Measurements from ENCODE around the gene XYLT1. TPM values are rescaled to one million over a fixed set of nuclear protein-coding genes. Genes with fewer than 3 reads are reported as not detected.

The XYLT1 gene
- total RNA-seq, 1 experiment from 2014 or later: 7.5 TPM

GRCh38 chr16:17518441-17518840 lies 47.7 kb upstream of the XYLT1 start:
- no peak overlapping the region for H3K27ac Mint-ChIP-seq (ENCODE audit: unreplicated experiment)
- peaks cover 28% of the 10 kb centered on the region for H3K27me3 Mint-ChIP-seq (ENCODE audit: unreplicated experiment)
- no peaks in the 10 kb centered on the region for H3K9me3 Mint-ChIP-seq (ENCODE audit: low read depth, unreplicated experiment)
- no peak for TF ChIP-seq CTCF (IDR thresholded peaks at IDR 0.05; ENCODE audit: unreplicated experiment)
- H3K4me3 Mint-ChIP-seq (ENCODE audit: low read depth, unreplicated experiment): no peak overlapping the region
- CTCF ChIA-PET: no interaction called here
- intact Hi-C loops (cut with micrococcal nuclease; ENCODE audit: unreplicated experiment): no loop called here
- no peak for DNase-seq
- H3K36me3 Mint-ChIP-seq (ENCODE audit: insufficient read depth, unreplicated experiment): no peaks in the 10 kb centered on the region
- no TSS peak for BruUV-seq (replicated peaks)
- H3K4me1 Mint-ChIP-seq (ENCODE audit: low read depth, unreplicated experiment): no peaks in the 10 kb centered on the region

- H3K27me3 Mint-ChIP-seq (ENCODE audit: unreplicated experiment): peaks cover 50% of the 10 kb centered on the region
- H3K27ac Mint-ChIP-seq (ENCODE audit: unreplicated experiment): no peak overlapping the region
- CTCF ChIA-PET: no interaction called here
- no peak for TF ChIP-seq CTCF (IDR thresholded peaks at IDR 0.05; ENCODE audit: unreplicated experiment)
- no peaks in the 10 kb centered on the region for H3K36me3 Mint-ChIP-seq (ENCODE audit: insufficient read depth, unreplicated experiment)
- no peaks in the 10 kb centered on the region for H3K4me1 Mint-ChIP-seq (ENCODE audit: low read depth, unreplicated experiment)
- DNase-seq: no peak
- no peak overlapping the region for H3K4me3 Mint-ChIP-seq (ENCODE audit: low read depth, unreplicated experiment)
- no peaks in the 10 kb centered on the region for H3K9me3 Mint-ChIP-seq (ENCODE audit: low read depth, unreplicated experiment)
- no TSS peak for BruUV-seq (replicated peaks)
- intact Hi-C loops (cut with micrococcal nuclease; ENCODE audit: unreplicated experiment): no loop called here
Measured at GRCh38 chr16:17515421-17516210, 44.9 kb upstream of the XYLT1 start.

- peaks cover 47% of the 10 kb centered on the region for H3K27me3 Mint-ChIP-seq (ENCODE audit: unreplicated experiment)
- BruUV-seq (replicated peaks): no TSS peak
- CTCF ChIA-PET: no interaction called here
- intact Hi-C loops (cut with micrococcal nuclease; ENCODE audit: unreplicated experiment): no loop called here
- H3K9me3 Mint-ChIP-seq (ENCODE audit: low read depth, unreplicated experiment): peaks cover 4% of the 10 kb centered on the region
- H3K4me3 Mint-ChIP-seq (ENCODE audit: low read depth, unreplicated experiment): no peak overlapping the region
- no peaks in the 10 kb centered on the region for H3K36me3 Mint-ChIP-seq (ENCODE audit: insufficient read depth, unreplicated experiment)
- H3K27ac Mint-ChIP-seq (ENCODE audit: unreplicated experiment): no peak overlapping the region
- no peak for DNase-seq
- H3K4me1 Mint-ChIP-seq (ENCODE audit: low read depth, unreplicated experiment): no peaks in the 10 kb centered on the region
- TF ChIP-seq CTCF (IDR thresholded peaks at IDR 0.05; ENCODE audit: unreplicated experiment): no peak
Measured at GRCh38 chr16:17512636-17513220, 42.0 kb upstream of the XYLT1 start.

- no peaks in the 10 kb centered on the region for H3K4me1 Mint-ChIP-seq (ENCODE audit: low read depth, unreplicated experiment)
- CTCF ChIA-PET: no interaction called here
- DNase-seq: no peak
- intact Hi-C loops (cut with micrococcal nuclease; ENCODE audit: unreplicated experiment): no loop called here
- BruUV-seq (replicated peaks): no TSS peak
- no peak overlapping the region for H3K4me3 Mint-ChIP-seq (ENCODE audit: low read depth, unreplicated experiment)
- peaks cover 47% of the 10 kb centered on the region for H3K27me3 Mint-ChIP-seq (ENCODE audit: unreplicated experiment)
- H3K9me3 Mint-ChIP-seq (ENCODE audit: low read depth, unreplicated experiment): peaks cover 7% of the 10 kb centered on the region
- no peak for TF ChIP-seq CTCF (IDR thresholded peaks at IDR 0.05; ENCODE audit: unreplicated experiment)
- H3K27ac Mint-ChIP-seq (ENCODE audit: unreplicated experiment): no peak overlapping the region
- H3K36me3 Mint-ChIP-seq (ENCODE audit: insufficient read depth, unreplicated experiment): no peaks in the 10 kb centered on the region
Measured at GRCh38 chr16:17511340-17511739, 40.6 kb upstream of the XYLT1 start.
